NCI-H1092 treated with DMSO at 0.1 percent for 48 hours (cell line): ENCODE measurements around the gene NOTCH3.

Experiments
- DNase-seq: peaks from one replicate; lab custom pipeline; 2025; lab: John Stamatoyannopoulos, UW

The NOTCH3 gene

GRCh38 chr19:15200553-15201364 lies at the start of gene NOTCH3:
NOTCH3 (minus strand) TSS chr19:15200995; CDS start chr19:15200905, 90 bp downstream.
- DNase-seq, result no peak

DNA sequence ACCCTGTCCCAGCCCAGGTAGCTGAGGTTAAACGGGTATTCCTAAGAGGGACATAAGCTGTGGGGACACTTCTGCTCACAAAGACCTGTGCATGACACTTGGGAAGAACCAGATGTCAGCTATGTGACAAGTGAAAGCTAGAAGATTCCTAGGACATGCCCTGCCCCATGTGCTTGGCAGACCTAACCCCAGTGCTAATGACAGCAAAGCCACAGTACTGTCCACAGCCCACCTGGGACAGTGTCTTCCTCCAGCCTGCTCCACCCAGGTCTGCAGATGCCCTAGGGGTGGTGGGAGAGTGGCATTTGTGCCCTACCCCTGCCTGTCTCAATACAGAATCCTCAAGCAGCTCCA lies 49.8 kb upstream of the NOTCH3 start:
- no peak for DNase-seq

GRCh38 chr19:15249972-15250639 lies 49.3 kb upstream of the NOTCH3 start:
- no peak for DNase-seq

DNA sequence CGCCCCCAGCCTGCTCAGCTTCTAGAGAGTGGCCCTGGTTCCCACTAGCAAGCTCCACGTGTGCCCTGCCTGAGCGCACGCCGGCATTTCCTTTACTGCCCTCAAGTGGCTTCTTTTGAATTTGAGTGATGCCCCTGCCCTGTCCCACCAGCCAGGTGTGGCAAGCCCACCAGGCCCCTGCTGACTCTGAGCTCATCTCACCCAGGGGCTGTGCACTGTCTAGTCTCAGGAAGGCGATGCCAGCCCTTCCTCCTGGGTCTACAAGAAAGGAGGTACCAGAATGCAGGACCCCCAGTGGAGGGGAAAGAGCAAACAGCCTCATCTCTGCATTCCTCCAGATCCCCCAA lies 48.7 kb upstream of the NOTCH3 start:
- DNase-seq, result no peak

DNA sequence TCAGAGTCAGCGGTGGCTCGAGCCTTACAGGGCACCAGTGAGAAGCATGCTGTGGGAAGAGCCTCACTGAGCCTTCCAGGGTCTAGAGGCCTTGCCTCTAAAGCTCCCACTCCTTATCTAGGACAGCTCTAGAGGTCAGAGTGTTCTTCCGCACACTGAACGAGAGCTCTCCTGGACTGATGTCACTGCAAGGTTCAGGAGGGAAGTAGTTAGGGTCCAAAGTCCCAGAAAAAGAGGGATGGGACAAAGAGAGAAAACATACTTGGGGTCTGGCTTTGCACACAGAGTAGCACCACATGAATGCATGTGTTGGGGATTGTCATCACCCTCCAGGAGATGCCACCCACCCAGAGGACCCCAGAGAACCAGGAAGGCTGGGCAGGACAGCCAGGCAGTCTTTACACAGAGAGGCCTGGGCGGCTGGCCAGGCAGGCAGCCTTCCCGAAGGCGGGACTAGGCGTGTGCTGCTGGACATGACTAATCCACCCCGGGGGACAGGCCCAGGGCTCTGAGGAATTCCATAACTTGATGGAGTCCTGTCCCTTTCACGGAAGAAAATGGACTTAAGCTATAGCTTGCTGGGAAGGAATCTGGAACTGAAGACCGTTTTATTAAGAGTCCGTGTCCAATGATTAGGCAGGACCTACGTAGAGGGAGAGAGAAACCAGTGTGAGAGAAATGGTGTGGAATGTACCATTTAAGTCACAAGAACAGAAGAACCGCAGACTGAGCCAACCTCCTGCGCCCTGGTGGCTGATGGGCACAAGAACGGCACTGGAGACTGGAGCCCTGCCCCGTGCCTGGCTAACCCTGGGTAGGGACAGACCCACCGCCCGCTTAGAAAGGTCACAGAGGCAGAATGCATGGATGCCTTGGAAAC lies 48.1 kb upstream of the NOTCH3 start:
- no peak for DNase-seq

DNA sequence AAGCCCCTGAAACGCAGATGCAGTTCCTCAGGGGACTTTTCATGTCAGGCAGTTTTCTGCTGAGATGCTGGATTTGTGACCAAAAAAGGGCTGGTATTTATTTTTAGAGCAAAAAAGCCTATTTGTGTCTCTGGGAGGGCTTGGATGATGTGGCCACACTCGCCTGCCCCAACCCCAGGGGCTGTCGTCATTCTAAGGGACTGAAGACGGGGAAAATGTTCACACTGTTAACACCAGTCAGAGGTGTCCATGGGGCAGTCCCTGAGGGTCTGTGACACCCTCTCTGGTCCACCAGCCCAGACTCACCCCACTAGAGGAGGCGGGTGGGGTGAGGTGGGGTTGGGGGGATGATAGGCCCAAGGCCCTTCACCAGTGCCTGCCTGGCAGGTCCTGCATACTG lies 47.3 kb upstream of the NOTCH3 start:
- no peak for DNase-seq

GRCh38 chr19:15247107-15248014 lies 46.6 kb upstream of the NOTCH3 start:
- DNase-seq, result no peak

- DNase-seq, result no peak
Measured at GRCh38 chr19:15246198-15246481, 45.3 kb upstream of the NOTCH3 start.

- DNase-seq, result no peak
Measured at GRCh38 chr19:15245370-15246197, 44.8 kb upstream of the NOTCH3 start.

DNA sequence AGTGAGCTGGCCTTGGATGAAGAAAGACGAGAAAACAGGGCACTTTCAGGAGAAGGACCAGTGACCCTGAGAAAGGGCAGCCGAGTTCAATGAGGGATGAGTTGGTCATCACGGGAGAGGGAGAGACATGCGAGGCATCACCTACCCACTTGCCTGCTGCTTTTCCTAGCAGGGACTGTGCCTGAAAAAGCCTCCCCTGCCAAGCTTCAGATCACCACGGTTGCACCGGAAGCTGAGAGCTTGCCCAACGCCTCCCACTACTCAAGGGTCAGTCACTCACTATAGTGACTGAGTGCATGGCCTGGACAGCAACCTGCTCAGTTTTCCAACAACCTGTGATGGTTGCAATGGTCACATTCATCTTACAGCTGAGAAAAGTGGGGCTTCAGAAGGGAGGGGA lies 44.0 kb upstream of the NOTCH3 start:
- DNase-seq, result no peak

GRCh38 chr19:15244106-15244803 lies 43.5 kb upstream of the NOTCH3 start:
- DNase-seq, result no peak

GRCh38 chr19:15243236-15243957 lies 42.6 kb upstream of the NOTCH3 start:
- DNase-seq, result no peak

GRCh38 chr19:15241259-15241910 lies 40.6 kb upstream of the NOTCH3 start:
- DNase-seq, result peak; percentile 45

- DNase-seq, result no peak
Measured at GRCh38 chr19:15240515-15240914, 39.7 kb upstream of the NOTCH3 start.

DNA sequence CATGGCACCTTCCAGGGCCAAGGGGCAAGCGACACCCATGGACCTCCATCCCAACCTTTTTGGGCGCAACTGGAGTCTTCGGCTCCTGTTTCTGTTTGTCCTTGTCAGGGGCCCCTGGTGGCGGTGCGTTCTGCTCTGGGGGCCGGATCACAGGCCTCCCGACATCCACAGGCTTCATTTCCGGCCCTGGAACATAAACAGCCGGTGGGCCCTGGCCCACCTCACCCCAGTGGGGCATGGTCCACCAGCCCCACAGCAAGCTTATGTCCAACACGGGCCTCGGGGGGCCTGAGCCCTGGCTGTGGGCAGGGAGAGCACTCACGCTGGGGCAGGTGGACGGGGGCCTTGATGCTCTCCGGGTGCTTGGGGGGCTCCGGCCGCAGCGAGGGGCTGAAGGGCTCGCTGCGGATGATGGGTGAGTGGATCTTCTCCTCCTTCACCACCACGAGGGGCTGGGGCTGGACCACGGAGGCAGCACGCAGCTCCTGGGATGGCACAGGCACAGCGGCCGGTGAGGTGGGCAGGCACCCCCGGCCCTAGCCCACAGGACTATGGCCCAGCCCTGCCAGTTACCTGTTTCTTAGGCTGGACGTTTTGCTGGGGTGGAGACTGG lies 38.6 kb upstream of the NOTCH3 start:
- DNase-seq, result no peak

GRCh38 chr19:15238639-15239155 lies 37.9 kb upstream of the NOTCH3 start:
- DNase-seq, result no peak

DNA sequence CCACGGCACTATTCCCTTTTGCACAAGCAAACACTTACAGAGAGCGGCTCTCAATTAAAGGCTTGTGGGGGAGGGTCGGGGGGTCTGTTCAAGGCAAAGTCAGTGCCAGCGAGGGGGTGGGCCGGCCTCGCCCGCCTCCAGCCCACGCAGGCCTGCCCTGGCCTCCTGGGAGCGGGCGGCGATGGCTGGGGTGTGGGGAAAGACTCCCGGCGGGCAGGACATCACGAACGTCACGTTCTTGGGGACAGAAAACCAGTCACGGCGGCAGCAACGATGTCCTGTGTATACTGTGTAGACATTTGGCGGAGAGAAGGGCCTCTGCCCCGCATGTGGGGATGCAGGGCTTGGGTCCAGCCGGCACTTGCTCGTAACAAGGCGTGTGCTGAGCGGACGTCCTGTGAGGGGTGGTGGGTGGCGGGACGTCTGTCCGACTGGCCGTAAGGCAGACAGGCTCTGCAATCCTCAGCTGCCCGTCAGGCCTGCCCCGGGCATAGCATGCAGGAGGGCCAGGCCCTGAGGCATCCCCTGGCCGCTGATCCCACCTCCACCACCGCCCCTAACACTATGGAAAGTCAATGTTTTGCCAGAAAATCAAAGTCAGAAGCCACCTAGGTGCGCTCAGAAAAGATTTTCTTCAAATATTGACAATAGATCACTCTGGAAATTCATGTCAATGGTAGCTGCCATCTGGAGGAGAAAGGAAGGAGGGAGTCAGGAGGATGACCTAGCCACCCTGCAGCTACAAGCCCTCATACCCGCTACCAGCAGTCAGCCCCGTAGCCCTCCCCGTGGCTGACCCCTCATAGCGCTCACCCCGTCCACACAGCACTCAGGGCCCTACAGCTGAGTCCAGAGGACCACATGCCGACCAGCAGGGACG lies 37.2 kb upstream of the NOTCH3 start:
- DNase-seq, result no peak

DNA sequence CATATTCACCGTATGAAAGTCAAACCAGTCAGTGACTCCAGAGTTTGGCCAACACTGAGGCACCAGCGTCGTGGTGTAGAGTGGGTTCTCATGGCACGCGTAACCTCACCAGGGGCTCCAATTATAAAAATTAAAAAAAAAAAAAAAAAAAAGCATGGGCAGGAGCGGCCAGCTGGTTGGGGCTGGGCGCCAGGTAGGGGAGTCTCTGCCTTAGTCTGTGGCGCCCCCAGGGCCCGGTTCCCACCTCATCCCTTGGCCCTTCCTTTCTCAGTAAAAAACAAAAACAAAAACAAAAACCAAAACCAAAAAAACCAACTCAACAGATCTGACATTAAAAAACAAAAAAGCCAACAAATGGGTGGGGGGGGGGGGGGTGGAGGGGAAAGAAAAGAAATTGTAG lies 36.1 kb upstream of the NOTCH3 start:
- no peak for DNase-seq
